ENCODE measurements around the gene KMT2E.
A peak's percentile ranks its signal among the peaks of the same experiment; 100 is the strongest.
"Not testable (repeated sequence)": the region's sequence is repeated elsewhere in the genome, so short reads cannot be mapped to it uniquely, and the experiment has no call there.

KMT2E gene

DNA sequence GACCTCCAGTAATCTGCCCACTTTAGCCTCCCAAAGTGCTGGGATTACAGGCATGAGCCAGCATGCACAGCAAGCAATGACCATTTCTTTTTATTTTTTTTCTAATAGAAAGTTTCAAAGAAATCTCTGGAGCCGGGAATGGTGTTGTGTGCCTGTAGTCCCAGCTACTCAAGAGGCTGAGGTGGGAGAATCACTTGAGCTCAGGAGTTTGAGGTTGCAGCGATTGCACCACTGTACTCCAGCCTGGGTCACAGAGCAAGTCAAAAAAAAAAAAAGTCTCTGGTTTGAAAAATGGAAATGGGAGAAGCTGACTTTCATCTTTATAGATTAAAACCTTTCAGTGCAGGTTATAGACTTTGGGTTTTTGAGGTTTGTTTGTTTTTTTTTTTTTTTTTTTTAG lies 44.8 kb upstream of the KMT2E start:
- no peak overlapping the region for H3K4me3 ChIP-seq (ENCODE audit: control insufficient read depth, low read depth, low read length)
- TF ChIP-seq, protein P1, sequence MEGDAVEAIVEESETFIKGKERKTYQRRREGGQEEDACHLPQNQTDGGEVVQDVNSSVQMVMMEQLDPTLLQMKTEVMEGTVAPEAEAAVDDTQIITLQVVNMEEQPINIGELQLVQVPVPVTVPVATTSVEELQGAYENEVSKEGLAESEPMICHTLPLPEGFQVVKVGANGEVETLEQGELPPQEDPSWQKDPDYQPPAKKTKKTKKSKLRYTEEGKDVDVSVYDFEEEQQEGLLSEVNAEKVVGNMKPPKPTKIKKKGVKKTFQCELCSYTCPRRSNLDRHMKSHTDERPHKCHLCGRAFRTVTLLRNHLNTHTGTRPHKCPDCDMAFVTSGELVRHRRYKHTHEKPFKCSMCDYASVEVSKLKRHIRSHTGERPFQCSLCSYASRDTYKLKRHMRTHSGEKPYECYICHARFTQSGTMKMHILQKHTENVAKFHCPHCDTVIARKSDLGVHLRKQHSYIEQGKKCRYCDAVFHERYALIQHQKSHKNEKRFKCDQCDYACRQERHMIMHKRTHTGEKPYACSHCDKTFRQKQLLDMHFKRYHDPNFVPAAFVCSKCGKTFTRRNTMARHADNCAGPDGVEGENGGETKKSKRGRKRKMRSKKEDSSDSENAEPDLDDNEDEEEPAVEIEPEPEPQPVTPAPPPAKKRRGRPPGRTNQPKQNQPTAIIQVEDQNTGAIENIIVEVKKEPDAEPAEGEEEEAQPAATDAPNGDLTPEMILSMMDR (conservative IDR thresholded peaks at IDR 0.05; ENCODE audit: control insufficient read depth, insufficient read depth, low read depth, low read length): no peak
- no peak for DNase-seq (ENCODE audit: low read depth)

DNA sequence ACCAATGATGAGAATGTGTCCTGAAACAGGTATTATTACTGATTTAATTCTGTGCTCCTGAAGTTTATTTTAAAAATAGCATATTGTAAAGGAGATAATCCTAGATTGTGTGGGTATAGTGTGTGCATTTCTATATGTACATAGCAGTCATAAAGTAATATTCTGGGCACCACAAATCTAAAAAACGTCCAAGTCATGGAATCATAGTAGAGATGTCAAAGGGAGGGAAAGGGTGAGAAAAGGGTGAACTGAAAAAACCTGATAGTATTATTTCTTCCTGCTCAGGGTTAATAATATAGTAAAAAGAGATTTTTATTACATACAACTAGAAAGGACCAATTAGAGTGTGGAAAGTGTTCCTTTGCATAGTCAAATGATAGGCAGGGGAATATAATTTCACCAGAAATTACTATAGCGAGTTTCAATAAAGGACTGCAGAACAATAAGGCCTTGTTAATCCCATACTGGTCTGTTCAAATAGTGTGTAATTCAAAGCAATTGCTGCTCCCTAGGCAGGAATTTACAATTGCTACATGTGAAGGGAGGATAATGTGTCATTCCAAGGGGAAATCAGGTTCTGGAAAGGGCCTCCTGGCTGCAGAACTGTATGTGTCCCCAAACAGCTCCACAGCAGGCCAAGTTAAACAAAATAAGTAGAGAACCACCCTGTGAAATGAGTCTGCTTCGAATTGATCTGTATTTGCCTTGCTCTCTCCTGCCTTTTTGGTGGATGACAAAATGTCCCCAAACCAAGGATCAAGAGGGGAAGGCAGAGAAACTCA lies 42.5 kb upstream of the KMT2E start:
- peak; percentile 67 for DNase-seq (ENCODE audit: low read depth)
- H3K4me3 ChIP-seq (ENCODE audit: control insufficient read depth, low read depth, low read length): no peak overlapping the region
- TF ChIP-seq, protein P1 (conservative IDR thresholded peaks at IDR 0.05; ENCODE audit: control insufficient read depth, insufficient read depth, low read depth, low read length): peak; percentile 8

DNA sequence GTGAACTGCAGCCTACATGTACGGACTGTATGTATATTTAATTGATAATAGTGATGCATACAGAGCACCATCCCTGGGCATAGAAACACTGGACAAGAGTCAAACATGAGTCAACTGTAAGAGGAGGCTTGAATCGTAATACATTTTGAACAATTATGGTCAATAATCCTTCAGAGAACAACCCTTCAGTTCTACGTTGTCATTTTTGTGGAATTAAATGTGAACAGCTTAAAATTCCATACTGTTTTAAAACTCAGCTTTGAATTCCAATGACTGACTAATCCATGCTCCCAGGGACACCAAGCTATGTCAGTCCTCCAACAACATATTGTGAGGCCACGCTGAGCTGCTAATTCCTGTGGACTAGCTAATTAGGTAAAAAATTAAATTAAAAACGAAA lies 41.5 kb upstream of the KMT2E start:
- peak; percentile 90 for DNase-seq (ENCODE audit: low read depth)
- TF ChIP-seq, protein P1 (conservative IDR thresholded peaks at IDR 0.05; ENCODE audit: control insufficient read depth, insufficient read depth, low read depth, low read length): no peak
- H3K4me3 ChIP-seq (ENCODE audit: control insufficient read depth, low read depth, low read length): no peak overlapping the region

DNA sequence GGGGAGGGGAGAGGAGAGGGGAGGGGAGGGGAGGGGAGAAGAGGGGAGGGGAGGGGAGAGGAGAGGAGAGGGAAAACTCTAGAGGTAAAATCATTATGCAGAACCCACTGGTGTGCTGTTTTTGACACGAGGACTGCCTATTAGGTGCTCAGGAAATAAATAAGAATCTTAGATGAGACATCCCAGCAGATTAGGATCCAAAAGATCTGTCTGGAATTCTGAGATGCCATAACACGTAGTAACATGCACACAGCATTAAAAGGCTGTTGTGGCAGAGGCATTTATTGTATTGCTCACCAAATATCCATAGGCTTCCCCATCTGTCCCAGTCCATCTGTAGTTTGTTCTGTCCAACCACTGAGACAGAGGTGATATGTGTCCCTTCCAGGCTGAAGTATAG lies 40.8 kb upstream of the KMT2E start:
- TF ChIP-seq, protein P1 (conservative IDR thresholded peaks at IDR 0.05; ENCODE audit: control insufficient read depth, insufficient read depth, low read depth, low read length): no peak
- H3K4me3 ChIP-seq (ENCODE audit: control insufficient read depth, low read depth, low read length): no peak overlapping the region
- peak; percentile 50 for DNase-seq (ENCODE audit: low read depth)

DNA sequence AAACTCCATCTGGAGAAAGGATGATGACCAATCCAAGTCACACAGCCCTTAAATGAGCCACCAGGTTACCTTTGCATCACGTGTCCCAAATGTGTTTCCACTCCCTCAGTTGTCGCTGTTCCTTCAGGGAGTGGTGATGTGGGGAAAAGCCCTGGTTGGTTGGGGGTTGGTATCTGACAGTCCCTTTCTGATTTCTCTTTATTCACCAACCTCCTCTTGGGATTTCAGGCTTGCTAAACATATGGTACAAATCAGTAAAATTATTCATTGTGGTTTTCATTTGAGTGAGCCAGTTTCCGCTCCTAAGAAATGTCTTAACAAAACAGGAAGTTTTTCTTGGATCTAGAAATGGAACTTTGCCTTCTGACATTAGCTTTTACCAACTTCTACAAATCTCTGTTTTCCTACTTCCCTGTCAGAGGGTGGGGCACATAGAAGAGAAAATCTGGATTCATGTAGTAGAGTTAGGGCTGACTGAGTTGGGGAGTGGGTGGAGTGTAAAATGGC lies 40.0 kb upstream of the KMT2E start:
- DNase-seq (ENCODE audit: low read depth): peak; percentile 96
- no peak overlapping the region for H3K4me3 ChIP-seq (ENCODE audit: control insufficient read depth, low read depth, low read length)
- TF ChIP-seq, protein P1 (conservative IDR thresholded peaks at IDR 0.05; ENCODE audit: control insufficient read depth, insufficient read depth, low read depth, low read length): no peak

DNA sequence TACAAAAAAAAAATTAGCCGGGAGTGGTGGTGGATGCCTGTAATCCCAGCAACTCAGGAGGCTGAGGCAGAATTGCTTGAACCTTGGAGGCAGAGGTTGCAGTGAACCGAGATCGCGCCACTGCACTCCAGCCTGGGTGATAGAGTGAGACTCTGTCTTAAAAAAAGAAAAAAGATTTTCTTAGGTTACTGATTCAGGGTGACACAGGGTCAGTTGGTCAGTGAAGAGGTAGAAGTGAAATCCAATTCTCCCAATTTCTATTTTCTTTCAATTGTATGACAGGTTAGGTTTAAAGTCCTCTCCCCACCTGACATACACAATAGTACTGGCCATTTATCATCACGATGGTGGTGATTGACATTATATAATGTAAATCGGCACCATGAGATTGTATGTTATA lies 38.5 kb upstream of the KMT2E start:
- not testable (repeated sequence) for DNase-seq (ENCODE audit: low read depth); H3K4me3 ChIP-seq (ENCODE audit: control insufficient read depth, low read depth, low read length)

DNA sequence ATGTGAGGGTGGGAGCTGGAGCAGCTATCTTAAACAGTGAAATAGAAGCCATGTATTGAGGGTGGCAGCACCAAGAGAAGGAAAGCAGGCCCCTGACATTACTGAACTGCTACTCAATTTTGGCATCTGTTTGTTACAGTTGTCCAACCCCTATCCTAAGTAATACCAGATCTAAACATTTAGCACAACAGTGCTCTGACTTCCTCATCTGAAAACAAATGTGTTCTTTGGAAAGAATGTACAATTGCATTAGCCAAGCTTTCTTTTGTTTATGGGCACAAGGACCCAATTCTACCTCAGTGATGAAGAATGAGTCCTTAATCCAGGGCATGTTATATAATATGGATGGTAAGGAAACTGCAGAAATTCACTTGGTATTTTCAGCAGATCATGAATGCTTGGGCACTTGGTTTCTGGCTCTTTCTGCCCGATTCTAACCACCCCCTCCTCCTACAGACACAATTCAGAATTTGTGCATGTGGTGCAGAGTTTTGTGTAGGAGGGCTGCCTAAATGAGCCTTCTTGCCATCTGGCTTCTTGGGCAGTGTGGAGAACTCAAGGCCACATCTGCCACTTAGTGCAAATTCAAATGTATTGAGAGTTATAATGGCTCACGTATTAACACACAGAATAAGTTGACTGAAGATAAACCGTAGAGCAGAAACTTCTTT lies 36.9 kb upstream of the KMT2E start:
- DNase-seq (ENCODE audit: low read depth): peak; percentile 51
- no peak overlapping the region for H3K4me3 ChIP-seq (ENCODE audit: control insufficient read depth, low read depth, low read length)
- TF ChIP-seq, protein P1 (conservative IDR thresholded peaks at IDR 0.05; ENCODE audit: control insufficient read depth, insufficient read depth, low read depth, low read length): no peak

Measured in fibroblast of mammary gland (primary cell).